ENCODE data around the gene FBXW12. TPM values are rescaled to one million over a fixed set of nuclear protein-coding genes. Genes with fewer than 3 reads are reported as not detected.

FBXW12 gene
- polyA plus RNA-seq, 1 experiment = not detected

GRCh38 chr3:48367201-48367600 is 4.8 kb upstream of the FBXW12 start:
- H3K27me3 ChIP-seq (ENCODE audit: control insufficient read depth, insufficient read depth, low read length) = peaks cover 14% of the 10 kb centered on the region
- TF ChIP-seq CTCF (IDR thresholded peaks at IDR 0.05; ENCODE audit: low read depth, low read length) = no peak
- no peak for DNase-seq (ENCODE audit: low read depth, low spot score)
- H3K4me3 ChIP-seq (ENCODE audit: low read depth, low read length) = no peak overlapping the region
- POLR2A ChIA-PET = interaction anchor here (0.5 kb wide), 1 partner anchor 89 kb away, joined by 3 read pairs; no protein-coding TSS in a partner anchor
- H3K27ac ChIP-seq (ENCODE audit: low read depth, low read length) = no peak overlapping the region
- no peaks in the 10 kb centered on the region for H3K9me3 ChIP-seq (ENCODE audit: control insufficient read depth, insufficient read depth, low read length)
- CTCF ChIA-PET = interaction anchor here (0.6 kb wide), 1 partner anchor 44 kb away, joined by 4 read pairs; no protein-coding TSS in a partner anchor

DNA sequence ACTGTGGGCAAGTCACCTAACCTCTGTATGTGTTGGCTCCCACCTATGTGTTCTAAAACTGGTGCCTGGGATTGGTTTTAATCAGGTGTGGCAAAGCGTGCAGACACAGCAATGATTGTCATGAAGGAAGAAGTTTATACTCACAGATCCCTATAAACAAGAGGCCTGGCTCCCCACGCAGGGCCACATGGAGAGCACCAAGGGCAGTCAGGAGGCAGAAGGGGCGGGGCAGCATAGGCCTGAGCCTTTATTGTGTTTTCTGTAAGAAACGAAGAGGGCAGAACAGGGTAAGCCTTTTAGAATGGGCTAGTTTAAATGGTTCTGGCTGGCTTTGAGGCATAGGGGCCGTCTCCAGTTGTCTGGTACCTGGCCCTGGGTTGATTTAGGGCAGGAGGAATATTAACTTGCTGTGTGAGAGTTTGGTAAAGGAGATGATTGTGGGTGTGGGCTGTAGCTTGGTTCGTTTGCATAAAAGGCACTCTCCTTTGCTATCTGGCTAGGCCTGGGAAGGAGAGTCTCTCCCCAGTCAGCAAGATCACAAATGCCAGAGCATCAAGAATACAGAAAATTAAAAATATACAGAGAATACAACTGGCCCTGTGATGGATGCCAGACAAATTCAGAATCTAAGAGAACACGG is 2.2 kb upstream of the FBXW12 start:
- ChIA-PET POLR2A (no interaction called here), CTCF (no interaction called here)
- no peak for TF ChIP-seq CTCF (IDR thresholded peaks at IDR 0.05; ENCODE audit: low read depth, low read length)
- Histone ChIP-seq H3K27me3 (ENCODE audit: control insufficient read depth, insufficient read depth, low read length) (peaks cover 21% of the 10 kb centered on the region), H3K4me3 (ENCODE audit: low read depth, low read length) (no peak overlapping the region), H3K27ac (ENCODE audit: low read depth, low read length) (no peak overlapping the region), H3K9me3 (ENCODE audit: control insufficient read depth, insufficient read depth, low read length) (no peaks in the 10 kb centered on the region)
- DNase-seq (ENCODE audit: low read depth, low spot score) = no peak

DNA sequence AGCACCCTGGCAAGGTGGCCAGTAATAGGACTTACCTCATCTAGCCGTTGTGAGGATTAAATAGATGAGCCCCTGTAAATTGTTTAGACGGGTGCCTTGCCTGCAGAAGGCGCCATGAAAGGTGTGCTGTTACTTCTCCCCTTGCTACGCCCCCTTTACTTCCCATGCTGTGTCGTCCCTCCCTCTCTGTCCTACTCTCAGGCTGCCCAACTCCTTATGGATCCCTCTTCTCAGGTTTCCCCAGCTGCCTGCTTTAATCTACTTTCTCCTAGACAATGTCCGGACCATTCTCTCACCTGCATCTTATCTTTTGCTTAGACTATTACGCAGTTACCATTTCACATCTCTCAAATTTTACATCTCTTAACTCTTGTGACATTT is 1.7 kb upstream of the FBXW12 start:
- no peaks in the 10 kb centered on the region for H3K9me3 ChIP-seq (ENCODE audit: control insufficient read depth, insufficient read depth, low read length)
- no peak for DNase-seq (ENCODE audit: low read depth, low spot score)
- no peak for TF ChIP-seq CTCF (IDR thresholded peaks at IDR 0.05; ENCODE audit: low read depth, low read length)
- no peak overlapping the region for H3K4me3 ChIP-seq (ENCODE audit: low read depth, low read length)
- H3K27ac ChIP-seq (ENCODE audit: low read depth, low read length) = no peak overlapping the region
- POLR2A ChIA-PET = no interaction called here
- CTCF ChIA-PET = no interaction called here
- H3K27me3 ChIP-seq (ENCODE audit: control insufficient read depth, insufficient read depth, low read length) = peaks cover 21% of the 10 kb centered on the region

DNA sequence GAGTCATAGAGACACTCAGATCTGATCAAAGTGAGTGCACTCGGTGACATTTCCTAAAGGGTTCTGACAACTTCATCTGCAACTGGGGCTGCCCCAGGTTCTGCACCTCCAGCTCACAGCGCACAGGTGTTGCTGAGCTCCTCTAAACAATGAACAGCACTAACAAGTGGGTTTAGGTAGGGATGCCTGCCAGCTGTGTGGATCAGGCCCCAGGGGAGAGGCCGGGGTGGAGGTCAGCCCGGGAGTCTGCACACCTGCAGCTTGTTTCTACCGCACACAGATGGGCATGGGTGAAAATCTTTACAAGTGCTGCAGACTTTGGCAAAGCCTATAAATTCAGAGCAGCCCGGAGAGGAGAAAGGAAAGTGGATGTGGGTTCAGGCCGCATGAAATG is 355 bp downstream of the FBXW12 start:
- Histone ChIP-seq H3K9me3 (ENCODE audit: control insufficient read depth, insufficient read depth, low read length) (no peaks in the 10 kb centered on the region), H3K4me3 (ENCODE audit: low read depth, low read length) (no peak overlapping the region), H3K27ac (ENCODE audit: low read depth, low read length) (no peak overlapping the region), H3K27me3 (ENCODE audit: control insufficient read depth, insufficient read depth, low read length) (peaks cover 17% of the 10 kb centered on the region)
- no peak for TF ChIP-seq CTCF (IDR thresholded peaks at IDR 0.05; ENCODE audit: low read depth, low read length)
- CTCF ChIA-PET = interaction anchor here (1.2 kb wide), 1 partner anchor 64 kb away, joined by 3 read pairs; no protein-coding TSS in a partner anchor
- DNase-seq (ENCODE audit: low read depth, low spot score) = no peak
- POLR2A ChIA-PET = no interaction called here

DNA sequence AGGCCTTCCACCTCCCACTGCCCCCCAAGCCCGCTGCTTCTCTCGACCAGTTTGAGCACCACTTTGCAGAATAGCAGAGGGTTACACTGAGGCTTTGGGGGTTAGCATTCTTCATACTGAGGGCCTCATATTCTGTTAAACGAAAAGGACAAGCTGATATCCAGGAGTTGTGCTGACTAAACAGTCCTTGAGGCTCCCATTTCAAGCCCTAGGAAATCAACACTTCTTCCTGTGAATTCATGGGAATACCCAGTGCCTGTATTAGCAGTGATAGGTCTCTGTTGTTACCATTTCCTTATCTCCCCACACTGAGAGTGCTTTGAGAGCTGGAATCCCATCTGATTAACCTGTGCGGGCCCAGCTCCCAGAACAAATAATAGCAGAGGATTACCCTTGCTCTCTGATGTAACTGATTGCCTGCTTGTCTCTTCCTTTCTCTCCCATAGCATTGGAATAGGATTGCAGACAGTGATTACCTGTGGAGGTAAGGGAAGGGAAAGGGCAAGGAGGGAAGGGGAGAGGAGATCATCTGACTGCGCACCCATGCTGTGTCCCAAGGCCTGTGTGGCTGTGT is 930 bp downstream of the FBXW12 start:
- H3K27ac ChIP-seq (ENCODE audit: low read depth, low read length) = no peak overlapping the region
- no peaks in the 10 kb centered on the region for H3K9me3 ChIP-seq (ENCODE audit: control insufficient read depth, insufficient read depth, low read length)
- H3K27me3 ChIP-seq (ENCODE audit: control insufficient read depth, insufficient read depth, low read length) = peaks cover 12% of the 10 kb centered on the region
- POLR2A ChIA-PET = no interaction called here
- DNase-seq (ENCODE audit: low read depth, low spot score) = no peak
- no peak for TF ChIP-seq CTCF (IDR thresholded peaks at IDR 0.05; ENCODE audit: low read depth, low read length)
- no peak overlapping the region for H3K4me3 ChIP-seq (ENCODE audit: low read depth, low read length)
- CTCF ChIA-PET = interaction anchor here (1.2 kb wide), 1 partner anchor 63 kb away, joined by 3 read pairs; no protein-coding TSS in a partner anchor

Measured in AG04450 (cell line).